Lung (tissue), 12 donors: ENCODE measurements around the gene GPR84. TPM values are rescaled to one million over a fixed set of nuclear protein-coding genes. Genes with fewer than 3 reads are reported as not detected.

ENCODE experiments used
- ATAC-seq: fragments of 200-7000 bp; cut with Tn5 transposase; one replicate; pipeline ENCODE4 v1.9.1; 2020; ENCODE audit warnings: moderate number of reproducible peaks; ENCODE audit not compliant: insufficient read depth, low FRiP score
- DNase-seq, 3 donors: peaks; one replicate each; pipeline ENCODE4 v3.0.0-alpha.2; 2013 to 2017
- H3K27ac ChIP-seq, 2 donors: one replicate each; pipeline ENCODE4 v1.5.1; 2013; ENCODE audit warnings: mild to moderate bottlenecking in 2 of 2, moderate library complexity in 2 of 2, control low read depth in 1 of 2, inconsistent platforms in 1 of 2, low read depth in 1 of 2, low read length in 1 of 2
- H3K27me3 ChIP-seq, 3 donors: one replicate each; pipeline ENCODE4 v1.5.1; 2013; ENCODE audit warnings: low read length in 2 of 3; ENCODE audit not compliant: control insufficient read depth in 3 of 3, insufficient read depth in 3 of 3
- H3K36me3 ChIP-seq, 4 donors: one replicate each; pipeline ENCODE4 v1.5.1; 2013; ENCODE audit warnings: low read length in 4 of 4, mild to moderate bottlenecking in 1 of 4, moderate library complexity in 1 of 4; ENCODE audit not compliant: control insufficient read depth in 4 of 4, insufficient read depth in 4 of 4
- H3K4me1 ChIP-seq, 5 donors: one replicate each; pipeline ENCODE4 v1.5.1; 2013; ENCODE audit warnings: low read length in 5 of 5, mild to moderate bottlenecking in 2 of 5, moderate library complexity in 1 of 5; ENCODE audit not compliant: control insufficient read depth in 5 of 5, insufficient read depth in 5 of 5
- H3K4me3 ChIP-seq: one replicate; pipeline ENCODE4 v1.5.1; 2013; ENCODE audit warnings: mild to moderate bottlenecking, control low read depth, moderate library complexity
- H3K9ac ChIP-seq, 2 donors: one replicate each; pipeline ENCODE4 v1.5.1; 2013; ENCODE audit warnings: low read length in 2 of 2, control low read depth in 1 of 2; ENCODE audit not compliant: insufficient read depth in 1 of 2
- H3K9me3 ChIP-seq, 4 donors: one replicate each; pipeline ENCODE4 v1.5.1; 2013; ENCODE audit warnings: low read length in 3 of 4, mild to moderate bottlenecking in 1 of 4, moderate library complexity in 1 of 4; ENCODE audit not compliant: control insufficient read depth in 4 of 4, insufficient read depth in 3 of 4
- WGBS, 2 donors: extraction: QIAGEN DNeasy Blood & Tissue Kit; methylation state at CpG; one replicate each; pipeline ENCODE4 v1.1.7; 2013; 5-methylcytosine and 5-hydroxymethylcytosine counted together
- polyA plus RNA-seq, 2 donors: library from polyadenylated mRNA; stranded (reverse); fragments of 200-250 nt; gene quantifications; one replicate each; pipeline ENCODE4 v1.2.1, GENCODE V29; 2013
- total RNA-seq, 2 donors: library from RNA; depleted of rRNA in 1 of 2; stranded (reverse); fragments of >200 nt in 1 of 2; gene quantifications; one replicate each; pipeline ENCODE4 v1.2.1, GENCODE V29; 2014 to 2021
- TF ChIP-seq, protein P1 (sequence below): IDR thresholded peaks from 2 replicates; pipeline ENCODE4 v1.5.1; 2012; ENCODE audit warnings: mild to moderate bottlenecking; ENCODE audit errors: control extremely low read depth, extremely low read depth
- donor health status: control.
- donor health status: control.
- donor health status: Bipolar disorder and iron deficiency.
- donor health status: healthy.
- donor health status: DM: yes; HTN: yes; CAD: no.

Gene GPR84
- total and polyA plus RNA-seq, 4 donors: 0.73 to 76.1 (median 2.1) TPM

DNA sequence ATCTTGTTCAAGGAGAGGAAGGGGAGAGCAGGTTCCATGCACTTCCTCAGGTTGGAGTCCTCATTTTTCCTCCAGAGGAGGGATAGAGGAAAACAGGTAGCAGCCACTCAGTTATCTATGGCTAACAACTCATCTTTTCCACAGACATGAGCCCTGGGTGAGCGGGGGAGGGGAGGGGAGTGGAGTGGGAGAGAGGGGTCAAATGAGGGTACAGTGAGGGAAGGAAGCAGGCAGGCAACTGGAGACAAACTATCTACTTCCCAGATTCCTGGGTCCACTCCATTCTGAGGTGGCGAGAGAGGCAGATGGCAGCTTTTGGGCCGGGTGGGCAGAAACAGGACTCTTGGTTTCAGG, 22.8 kb upstream of the GPR84 start:
- Histone ChIP-seq H3K4me1 (peaks cover 0 to 34% (median 14%) of the 10 kb centered on the region in 5 donors), H3K36me3 (no peaks in the 10 kb centered on the region), H3K27me3 (no peaks in the 10 kb centered on the region), H3K9me3 (no peaks in the 10 kb centered on the region), H3K9ac (no peak overlapping the region), H3K4me3 (no peak overlapping the region), H3K27ac (no peak overlapping the region)
- DNase-seq (no peak), ATAC-seq (no peak)
- TF ChIP-seq, protein P1, sequence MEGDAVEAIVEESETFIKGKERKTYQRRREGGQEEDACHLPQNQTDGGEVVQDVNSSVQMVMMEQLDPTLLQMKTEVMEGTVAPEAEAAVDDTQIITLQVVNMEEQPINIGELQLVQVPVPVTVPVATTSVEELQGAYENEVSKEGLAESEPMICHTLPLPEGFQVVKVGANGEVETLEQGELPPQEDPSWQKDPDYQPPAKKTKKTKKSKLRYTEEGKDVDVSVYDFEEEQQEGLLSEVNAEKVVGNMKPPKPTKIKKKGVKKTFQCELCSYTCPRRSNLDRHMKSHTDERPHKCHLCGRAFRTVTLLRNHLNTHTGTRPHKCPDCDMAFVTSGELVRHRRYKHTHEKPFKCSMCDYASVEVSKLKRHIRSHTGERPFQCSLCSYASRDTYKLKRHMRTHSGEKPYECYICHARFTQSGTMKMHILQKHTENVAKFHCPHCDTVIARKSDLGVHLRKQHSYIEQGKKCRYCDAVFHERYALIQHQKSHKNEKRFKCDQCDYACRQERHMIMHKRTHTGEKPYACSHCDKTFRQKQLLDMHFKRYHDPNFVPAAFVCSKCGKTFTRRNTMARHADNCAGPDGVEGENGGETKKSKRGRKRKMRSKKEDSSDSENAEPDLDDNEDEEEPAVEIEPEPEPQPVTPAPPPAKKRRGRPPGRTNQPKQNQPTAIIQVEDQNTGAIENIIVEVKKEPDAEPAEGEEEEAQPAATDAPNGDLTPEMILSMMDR: no peak
- 91 to 92% methylated on average over 3 of the region's 3 CpGs for WGBS, 2 donors

- WGBS, 2 donors: 83 to 90% methylated on average over 3 of the region's 3 CpGs
- Histone ChIP-seq H3K9ac (no peak overlapping the region), H3K4me1 (peaks cover 0 to 34% (median 14%) of the 10 kb centered on the region in 5 donors), H3K36me3 (no peaks in the 10 kb centered on the region), H3K27me3 (no peaks in the 10 kb centered on the region), H3K4me3 (no peak overlapping the region), H3K9me3 (no peaks in the 10 kb centered on the region), H3K27ac (no peak overlapping the region)
- TF ChIP-seq, protein P1: no peak
- ATAC-seq: no peak
- no peak for DNase-seq
These were observed 22.3 kb upstream of the GPR84 start for GRCh38 chr12:54386403-54387113.

DNA sequence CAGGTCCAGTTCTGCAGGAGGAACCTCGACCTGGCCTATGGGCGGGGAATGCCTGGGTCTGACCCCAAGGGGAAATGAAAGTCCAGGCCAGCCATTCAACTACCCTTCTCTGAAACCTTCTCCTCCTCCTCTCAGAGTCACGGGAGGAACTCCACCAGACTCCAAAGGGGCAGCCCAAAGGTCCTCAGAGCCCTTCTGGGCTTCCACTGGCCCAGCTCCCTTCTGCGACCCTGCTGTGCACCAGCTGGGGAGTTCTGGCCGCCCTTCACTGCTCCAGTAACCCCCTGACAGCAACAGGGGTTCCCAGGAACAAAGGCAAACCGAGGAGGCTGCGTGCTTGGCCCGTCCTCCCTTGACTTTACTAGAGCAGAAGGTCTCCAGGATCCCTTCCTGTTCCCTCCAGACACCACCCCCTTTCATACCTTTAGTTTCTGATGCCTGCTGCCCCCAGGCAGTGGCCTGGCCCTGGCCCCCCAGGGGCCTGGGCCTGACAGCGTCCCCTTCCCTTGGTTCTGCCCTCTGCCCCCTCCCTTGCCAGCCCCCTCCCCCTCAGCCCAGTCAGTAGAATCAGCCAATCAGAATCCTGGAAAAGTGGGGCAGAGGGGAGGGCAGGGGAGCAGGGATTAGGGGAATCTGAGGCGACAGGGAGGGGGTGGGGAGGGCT, 21.1 kb upstream of the GPR84 start:
- Histone ChIP-seq H3K4me3 (no peak overlapping the region), H3K27ac (peak overlapping the region in 1 of 2 donors; percentile 71), H3K9ac (no peak overlapping the region), H3K4me1 (peaks cover 0 to 34% (median 14%) of the 10 kb centered on the region in 5 donors), H3K9me3 (no peaks in the 10 kb centered on the region), H3K27me3 (no peaks in the 10 kb centered on the region), H3K36me3 (no peaks in the 10 kb centered on the region)
- 66 to 71% methylated on average over 10 of the region's 10 CpGs for WGBS, 2 donors
- TF ChIP-seq, protein P1: no peak
- DNase-seq (no peak), ATAC-seq (no peak)
